Measurements from ENCODE around the gene DDX25.
A peak's percentile ranks its signal among the peaks of the same experiment; 100 is the strongest.
"Not testable (repeated sequence)": the region's sequence is repeated elsewhere in the genome, so short reads cannot be mapped to it uniquely, and the experiment has no call there.

Gene DDX25

GRCh38 chr11:125890447-125891100, 13.7 kb upstream of the DDX25 start:
- H3K9me3 Mint-ChIP-seq (ENCODE audit: low read depth) = no peaks in the 10 kb centered on the region
- peaks cover 28% of the 10 kb centered on the region for H3K4me1 Mint-ChIP-seq (ENCODE audit: low read depth)
- H3K27ac Mint-ChIP-seq = no peak overlapping the region
- H3K4me3 Mint-ChIP-seq = no peak overlapping the region
- H3K36me3 Mint-ChIP-seq = peaks cover 2% of the 10 kb centered on the region
- no peaks in the 10 kb centered on the region for H3K27me3 Mint-ChIP-seq

GRCh38 chr11:125892071-125892470, 12.2 kb upstream of the DDX25 start:
- H3K27ac Mint-ChIP-seq = no peak overlapping the region
- no peaks in the 10 kb centered on the region for H3K9me3 Mint-ChIP-seq (ENCODE audit: low read depth)
- H3K36me3 Mint-ChIP-seq = peaks cover 2% of the 10 kb centered on the region
- peaks cover 29% of the 10 kb centered on the region for H3K4me1 Mint-ChIP-seq (ENCODE audit: low read depth)
- no peak overlapping the region for H3K4me3 Mint-ChIP-seq
- H3K27me3 Mint-ChIP-seq = no peaks in the 10 kb centered on the region

GRCh38 chr11:125892994-125893393, 11.3 kb upstream of the DDX25 start:
- Mint-ChIP-seq H3K4me1 (ENCODE audit: low read depth) (peaks cover 29% of the 10 kb centered on the region), H3K4me3 (no peak overlapping the region), H3K36me3 (peaks cover 3% of the 10 kb centered on the region), H3K27me3 (no peaks in the 10 kb centered on the region), H3K9me3 (ENCODE audit: low read depth) (no peaks in the 10 kb centered on the region), H3K27ac (no peak overlapping the region)

GRCh38 chr11:125901872-125902271, 2.4 kb upstream of the DDX25 start:
- Mint-ChIP-seq H3K9me3 (ENCODE audit: low read depth) (no peaks in the 10 kb centered on the region), H3K4me3 (peak overlapping the region; percentile 98), H3K27me3 (peaks cover 8% of the 10 kb centered on the region), H3K36me3 (peaks cover 7% of the 10 kb centered on the region), H3K4me1 (ENCODE audit: low read depth) (peaks cover 44% of the 10 kb centered on the region), H3K27ac (peak overlapping the region; percentile 50)

GRCh38 chr11:125902277-125902926, 1.9 kb upstream of the DDX25 start:
- Mint-ChIP-seq H3K27me3 (peaks cover 8% of the 10 kb centered on the region), H3K9me3 (ENCODE audit: low read depth) (no peaks in the 10 kb centered on the region), H3K4me1 (ENCODE audit: low read depth) (peaks cover 41% of the 10 kb centered on the region)

GRCh38 chr11:125902927-125903710, 1.2 kb upstream of the DDX25 start, which contains the start of gene PUS3:
PUS3 (minus strand) TSS chr11:125903206; CDS start chr11:125896284, 6,922 bp downstream.
- Mint-ChIP-seq H3K36me3 (peaks cover 5% of the 10 kb centered on the region), H3K4me3 (peak within 1 kb of the TSS; percentile 98), H3K27ac (peak within 1 kb of the TSS; percentile 96), H3K4me1 (ENCODE audit: low read depth) (peaks cover 38% of the 10 kb centered on the region), H3K9me3 (ENCODE audit: low read depth) (no peaks in the 10 kb centered on the region), H3K27me3 (peaks cover 8% of the 10 kb centered on the region)

More at GRCh38 chr11:125902277-125902926, 1.9 kb upstream of the DDX25 start:
- Mint-ChIP-seq H3K36me3 (peaks cover 7% of the 10 kb centered on the region), H3K4me3 (peak overlapping the region; percentile 98), H3K27ac (peak overlapping the region; percentile 96)

- H3K27ac Mint-ChIP-seq = no peak overlapping the region
- H3K4me3 Mint-ChIP-seq = peak overlapping the region; percentile 86
- peaks cover 8% of the 10 kb centered on the region for H3K27me3 Mint-ChIP-seq
- H3K4me1 Mint-ChIP-seq (ENCODE audit: low read depth) = peaks cover 31% of the 10 kb centered on the region
- peaks cover 1% of the 10 kb centered on the region for H3K36me3 Mint-ChIP-seq
- no peaks in the 10 kb centered on the region for H3K9me3 Mint-ChIP-seq (ENCODE audit: low read depth)
These were observed 370 bp downstream of the DDX25 start for GRCh38 chr11:125904678-125905077.

- Mint-ChIP-seq H3K4me3 (no peak overlapping the region), H3K27me3 (peaks cover 7% of the 10 kb centered on the region)
These were observed 6.0 kb downstream of the DDX25 start for GRCh38 chr11:125910226-125910849.

GRCh38 chr11:125914601-125915000, 10.3 kb downstream of the DDX25 start:
- H3K4me1 Mint-ChIP-seq (ENCODE audit: low read depth); H3K36me3 Mint-ChIP-seq; H3K27ac Mint-ChIP-seq; H3K4me3 Mint-ChIP-seq; H3K9me3 Mint-ChIP-seq (ENCODE audit: low read depth); H3K27me3 Mint-ChIP-seq: not testable (repeated sequence)

More at GRCh38 chr11:125910226-125910849, 6.0 kb downstream of the DDX25 start:
- Mint-ChIP-seq H3K9me3 (ENCODE audit: low read depth) (no peaks in the 10 kb centered on the region), H3K4me1 (ENCODE audit: low read depth) (no peaks in the 10 kb centered on the region), H3K27ac (no peak overlapping the region), H3K36me3 (no peaks in the 10 kb centered on the region)

GRCh38 chr11:125916683-125917347, 12.5 kb downstream of the DDX25 start:
- Mint-ChIP-seq H3K27me3 (peaks cover 9% of the 10 kb centered on the region), H3K4me3 (no peak overlapping the region), H3K4me1 (ENCODE audit: low read depth) (no peaks in the 10 kb centered on the region), H3K36me3 (no peaks in the 10 kb centered on the region), H3K9me3 (ENCODE audit: low read depth) (no peaks in the 10 kb centered on the region), H3K27ac (no peak overlapping the region)

GRCh38 chr11:125918140-125918840, 14.0 kb downstream of the DDX25 start:
- H3K9me3 Mint-ChIP-seq (ENCODE audit: low read depth) = no peaks in the 10 kb centered on the region
- peaks cover 7% of the 10 kb centered on the region for H3K27me3 Mint-ChIP-seq
- no peaks in the 10 kb centered on the region for H3K36me3 Mint-ChIP-seq
- H3K27ac Mint-ChIP-seq = no peak overlapping the region
- H3K4me1 Mint-ChIP-seq (ENCODE audit: low read depth) = no peaks in the 10 kb centered on the region
- no peak overlapping the region for H3K4me3 Mint-ChIP-seq

- Mint-ChIP-seq H3K4me3 (no peak overlapping the region), H3K27ac (no peak overlapping the region), H3K4me1 (ENCODE audit: low read depth) (no peaks in the 10 kb centered on the region), H3K36me3 (no peaks in the 10 kb centered on the region), H3K9me3 (ENCODE audit: low read depth) (no peaks in the 10 kb centered on the region), H3K27me3 (peaks cover 9% of the 10 kb centered on the region)
These were observed 16.7 kb downstream of the DDX25 start for GRCh38 chr11:125921042-125921441.

- H3K27me3 Mint-ChIP-seq = peaks cover 10% of the 10 kb centered on the region
- H3K4me3 Mint-ChIP-seq = no peak overlapping the region
- H3K9me3 Mint-ChIP-seq (ENCODE audit: low read depth) = no peaks in the 10 kb centered on the region
- H3K4me1 Mint-ChIP-seq (ENCODE audit: low read depth) = no peaks in the 10 kb centered on the region
- no peaks in the 10 kb centered on the region for H3K36me3 Mint-ChIP-seq
- H3K27ac Mint-ChIP-seq = no peak overlapping the region
These were observed 17.8 kb downstream of the DDX25 start for GRCh38 chr11:125922156-125922555.

GRCh38 chr11:125923012-125923579, 18.8 kb downstream of the DDX25 start:
- no peaks in the 10 kb centered on the region for H3K4me1 Mint-ChIP-seq (ENCODE audit: low read depth)
- H3K9me3 Mint-ChIP-seq (ENCODE audit: low read depth) = no peaks in the 10 kb centered on the region
- H3K4me3 Mint-ChIP-seq = no peak overlapping the region
- H3K27me3 Mint-ChIP-seq = peaks cover 10% of the 10 kb centered on the region
- no peak overlapping the region for H3K27ac Mint-ChIP-seq
- H3K36me3 Mint-ChIP-seq = no peaks in the 10 kb centered on the region

All from activated naive CD8-positive, alpha-beta T cell (primary cell).